Measurements from ENCODE around the gene CXCL17.
"Not testable (repeated sequence)": the region's sequence is repeated elsewhere in the genome, so short reads cannot be mapped to it uniquely, and the experiment has no call there.

Gene CXCL17

GRCh38 chr19:42461700-42462324, 19.1 kb upstream of the CXCL17 start:
- FAIRE-seq: no peak

DNA sequence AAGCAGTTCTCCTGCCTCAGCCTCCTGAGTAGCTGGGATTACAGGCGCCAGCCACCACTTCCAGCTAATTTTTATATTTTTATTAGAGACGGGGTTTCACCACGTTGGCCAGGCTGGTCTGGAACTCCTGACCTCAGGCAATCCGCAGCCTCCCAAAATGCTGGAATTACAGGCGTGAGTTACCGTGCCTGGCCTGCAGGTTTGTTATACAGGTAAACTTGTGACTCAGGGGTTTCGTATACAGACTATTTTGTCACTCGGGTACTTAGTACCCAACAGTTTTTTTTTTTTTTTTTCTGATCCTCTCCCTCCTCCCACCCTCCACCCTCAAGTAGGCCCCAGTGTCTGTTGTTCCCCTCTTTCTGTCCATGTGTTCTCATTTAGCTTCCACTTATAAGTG, 18.5 kb upstream of the CXCL17 start:
- not testable (repeated sequence) for FAIRE-seq

GRCh38 chr19:42459926-42460325, 17.2 kb upstream of the CXCL17 start:
- no peak for FAIRE-seq

- no peak for FAIRE-seq
Measured at GRCh38 chr19:42455621-42456081, 12.9 kb upstream of the CXCL17 start.

DNA sequence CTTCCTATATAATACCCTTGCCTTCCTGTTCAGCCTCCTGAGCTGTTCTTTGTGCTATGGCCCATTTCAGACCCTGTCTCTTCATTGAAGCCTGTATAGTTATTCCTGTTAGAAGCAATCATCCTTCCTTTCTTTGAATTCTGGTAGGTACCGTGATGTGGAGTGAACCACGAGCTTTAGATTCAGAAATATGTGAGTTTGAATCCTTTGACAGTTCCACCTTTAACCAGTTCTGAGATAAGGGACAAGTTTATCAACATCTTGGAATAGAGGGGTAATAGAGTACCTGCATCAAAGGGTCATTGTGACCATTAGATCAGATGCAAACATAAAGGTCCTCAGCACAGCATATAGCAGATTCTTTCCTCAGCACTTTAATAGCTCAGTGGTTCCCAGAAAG, 12.3 kb upstream of the CXCL17 start:
- no peak for FAIRE-seq

- FAIRE-seq: no peak
Measured at GRCh38 chr19:42452590-42452989, 9.8 kb upstream of the CXCL17 start.

DNA sequence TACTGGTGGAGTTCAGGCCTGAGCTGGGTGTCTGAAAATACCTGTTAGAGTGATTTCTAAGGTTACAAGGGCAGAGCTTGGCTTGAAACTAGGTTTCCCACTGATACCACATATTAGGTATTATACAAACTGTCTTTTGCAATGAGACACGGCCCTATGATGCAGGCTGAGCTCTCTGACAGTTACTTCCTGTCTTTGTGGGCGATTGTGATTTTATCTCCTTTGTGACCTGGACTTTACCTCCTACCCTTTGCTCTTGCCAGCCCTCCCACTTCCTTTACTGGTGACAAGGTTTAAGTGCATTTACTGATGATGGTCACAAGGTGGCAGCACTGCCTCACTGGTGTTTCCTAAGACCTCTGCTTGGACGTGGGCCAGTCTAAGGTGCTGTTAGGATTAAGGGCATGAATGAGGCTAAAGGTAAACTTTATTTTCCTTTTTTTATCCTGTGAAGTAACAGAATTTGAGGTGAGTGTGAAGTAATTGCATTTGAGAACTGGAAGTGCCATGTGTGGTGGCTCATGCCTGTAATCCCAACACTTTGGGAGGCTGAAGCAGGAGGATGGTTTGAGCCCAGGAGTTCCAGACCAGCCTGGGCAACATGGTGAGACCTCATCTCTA, 7.7 kb upstream of the CXCL17 start:
- FAIRE-seq: peak; percentile 90

- not testable (repeated sequence) for FAIRE-seq
Measured at GRCh38 chr19:42448306-42448705, 5.6 kb upstream of the CXCL17 start.

GRCh38 chr19:42445948-42446347, 3.2 kb upstream of the CXCL17 start:
- no peak for FAIRE-seq

- no peak for FAIRE-seq
Measured at GRCh38 chr19:42443944-42444398, 1.2 kb upstream of the CXCL17 start.

- FAIRE-seq: no peak
Measured at GRCh38 chr19:42441049-42441445, 1.7 kb downstream of the CXCL17 start.

- no peak for FAIRE-seq
Measured at GRCh38 chr19:42440357-42441048, 2.2 kb downstream of the CXCL17 start.

DNA sequence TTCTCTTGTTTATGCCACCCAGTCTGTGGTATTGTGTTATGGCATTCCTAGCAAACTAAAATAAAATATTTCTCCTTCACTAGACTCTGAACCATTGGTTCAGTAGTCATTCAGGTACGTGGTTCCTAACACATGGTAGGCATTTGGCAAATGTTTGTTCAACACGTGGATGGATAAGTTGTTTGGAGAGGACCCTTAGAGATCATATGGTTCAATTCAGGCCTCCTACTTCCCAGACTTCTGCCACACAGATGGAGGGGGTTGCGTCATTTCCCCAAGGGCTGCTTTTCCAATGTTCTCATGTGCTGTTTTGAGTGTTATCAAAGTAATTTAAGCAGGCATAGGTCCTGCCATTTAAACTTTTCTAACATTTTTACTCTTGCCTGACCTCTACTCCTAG, 6.7 kb downstream of the CXCL17 start:
- FAIRE-seq: no peak

DNA sequence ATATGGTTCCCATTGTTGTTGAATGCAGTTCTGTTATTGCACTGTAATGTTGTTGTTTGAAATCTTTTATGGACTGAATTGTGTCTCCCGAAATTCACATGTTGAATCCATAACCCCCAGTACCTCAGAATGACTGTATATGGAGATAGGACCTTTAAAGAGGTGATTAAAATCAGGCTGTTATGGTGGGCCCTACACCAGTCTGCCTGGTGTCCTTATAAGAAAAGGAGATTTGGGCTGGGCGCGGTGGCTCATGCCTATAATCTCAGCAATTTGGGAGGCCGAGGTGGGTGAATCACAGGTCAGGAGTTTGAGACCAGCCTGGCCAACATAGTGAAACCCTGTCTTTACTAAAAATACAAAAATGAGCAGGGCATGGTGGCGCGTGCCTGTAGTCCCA, 7.4 kb downstream of the CXCL17 start:
- FAIRE-seq: no peak

DNA sequence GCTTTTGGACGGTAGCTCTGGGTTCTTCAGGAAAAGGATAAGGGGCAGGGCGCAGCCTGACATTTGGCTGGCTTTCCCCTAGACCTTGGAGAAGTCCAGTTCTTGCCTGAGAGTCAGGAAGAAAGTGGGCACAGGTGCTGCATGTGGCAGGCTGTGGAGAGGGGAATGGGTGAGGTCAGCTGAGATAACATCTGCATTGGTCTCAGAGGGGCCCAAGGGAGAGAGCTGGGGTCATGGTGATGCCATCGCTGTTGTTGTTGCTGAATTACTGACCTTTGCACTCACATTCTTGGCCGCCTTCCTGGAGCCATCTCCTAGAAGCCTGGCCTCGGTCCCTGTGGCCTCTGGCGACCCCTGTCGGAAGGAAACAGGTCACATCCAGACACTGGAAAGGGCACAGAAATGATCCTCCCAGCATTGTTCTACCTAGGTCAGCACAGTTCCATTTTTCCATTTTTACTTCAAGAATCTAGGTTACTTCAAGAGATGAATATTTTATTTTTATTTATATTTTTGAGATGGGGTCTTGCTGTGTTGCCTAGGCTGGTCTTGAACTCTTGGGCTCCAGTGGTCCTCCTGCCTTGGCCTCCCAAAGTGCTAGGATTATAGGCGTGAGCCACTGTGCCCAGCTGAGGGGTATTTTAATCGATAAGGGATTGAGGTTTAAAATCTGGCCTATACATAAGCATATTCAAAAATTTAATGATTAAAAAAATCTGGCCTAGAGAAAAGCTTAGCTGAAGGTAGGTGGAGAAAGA, 9.1 kb downstream of the CXCL17 start:
- peak; percentile 5 for FAIRE-seq

DNA sequence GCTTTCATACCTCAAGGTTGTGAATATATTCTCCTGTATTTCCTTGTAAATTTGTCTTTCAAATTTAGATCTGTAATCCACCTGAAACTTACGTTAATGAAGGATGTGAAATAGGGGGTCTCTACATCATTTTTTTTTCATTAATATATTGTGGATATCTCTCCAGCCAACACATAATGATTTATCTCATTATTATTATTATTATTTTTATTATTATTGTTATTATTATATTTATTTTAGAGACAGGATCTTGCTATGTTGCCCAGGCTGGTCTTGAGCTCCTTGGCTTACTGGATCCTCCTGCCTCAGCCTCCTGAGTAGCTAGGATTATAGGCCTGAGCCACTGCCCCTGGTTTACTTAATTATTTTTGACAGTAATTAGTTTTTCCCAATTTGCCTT, 11.3 kb downstream of the CXCL17 start:
- FAIRE-seq: no peak

- no peak for FAIRE-seq
Measured at GRCh38 chr19:42428676-42429075, 14.1 kb downstream of the CXCL17 start.

- FAIRE-seq: no peak
Measured at GRCh38 chr19:42427313-42427712, 15.4 kb downstream of the CXCL17 start, which contains the start of gene LIPE. LIPE (minus strand) TSS chr19:42427388; CDS start chr19:42427149, 239 bp downstream.

GRCh38 chr19:42426643-42427042, 16.1 kb downstream of the CXCL17 start:
- no peak for FAIRE-seq

- FAIRE-seq: no peak
Measured at GRCh38 chr19:42424712-42425131, 18.0 kb downstream of the CXCL17 start.

DNA sequence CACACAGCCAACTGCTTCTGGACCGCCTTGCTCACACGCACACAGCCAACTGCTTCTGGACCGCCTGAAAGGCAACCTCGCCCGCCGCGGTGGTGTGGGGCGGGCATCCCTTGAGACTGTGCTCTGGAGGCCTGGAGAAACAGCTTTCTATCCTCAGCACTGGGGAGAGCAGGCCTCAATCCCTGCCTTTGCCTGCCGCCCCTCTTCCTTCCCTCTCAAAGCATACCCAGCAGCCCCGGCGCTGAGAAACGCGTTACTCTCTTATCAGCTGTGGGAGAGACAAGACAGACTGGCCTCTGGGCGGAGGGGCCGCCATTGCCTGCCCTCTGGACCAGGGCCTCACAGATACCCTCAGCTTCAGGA, 18.4 kb downstream of the CXCL17 start:
- FAIRE-seq: no peak

DNA sequence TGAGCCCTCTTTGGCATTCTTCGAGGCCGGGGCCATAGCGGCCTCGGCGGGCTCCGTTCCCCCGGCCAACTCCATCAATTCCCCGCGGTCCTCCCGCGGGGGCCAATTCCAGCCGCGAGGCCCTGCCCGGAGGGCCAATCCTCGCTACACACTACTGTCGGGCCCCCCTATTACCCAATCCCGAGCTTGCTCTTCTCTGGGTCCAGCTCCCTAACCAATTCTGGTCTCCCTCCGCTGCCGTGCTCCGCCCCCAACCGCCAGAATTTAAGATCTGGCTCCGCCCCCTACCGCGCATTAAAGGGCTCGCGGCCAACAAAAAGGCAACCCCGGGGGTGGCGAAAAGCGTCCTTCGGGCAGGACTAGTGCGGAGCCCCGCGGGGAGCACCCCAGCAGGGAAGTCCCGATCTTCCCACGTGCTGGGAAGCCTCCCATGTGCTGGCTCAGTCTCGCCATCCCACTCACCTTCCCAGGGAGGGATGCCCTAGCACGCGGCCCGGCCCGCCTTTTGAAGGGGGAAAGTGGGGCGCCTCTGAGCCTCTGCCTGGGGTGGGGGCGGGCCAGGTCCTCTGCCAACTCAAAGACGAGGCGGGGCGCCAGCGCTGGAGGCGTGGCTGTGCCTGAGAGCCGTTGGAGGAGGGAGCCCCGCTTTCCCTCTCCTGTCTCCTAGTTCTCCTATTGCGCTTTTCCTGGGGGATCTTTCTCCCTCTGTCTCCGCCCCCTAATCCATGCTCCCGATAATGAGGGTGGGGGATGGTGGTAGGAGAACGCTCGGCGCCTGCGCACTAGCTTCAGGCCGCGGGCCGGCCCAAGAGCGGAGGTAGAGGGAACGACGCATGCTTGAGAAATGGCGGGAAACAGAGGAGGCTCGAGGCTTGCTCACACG, 19.0 kb downstream of the CXCL17 start:
- FAIRE-seq: no peak

Measured in islet of Langerhans (tissue), 1 donor.